HG03378 (cell line): Measurements from ENCODE around the gene FBXO42.

Experiments used
- ATAC-seq: cut with Tn5 transposase; IDR thresholded peaks from one replicate; pipeline ENCODE4 v1.9.1; 2021; ENCODE audit warnings: mild to moderate bottlenecking, moderate library complexity; ENCODE audit not compliant: unreplicated experiment

The FBXO42 gene

GRCh38 chr1:16326833-16327404 lies 25.4 kb downstream of the FBXO42 start:
- no peak for ATAC-seq

GRCh38 chr1:16324456-16324890 lies 27.8 kb downstream of the FBXO42 start:
- ATAC-seq, result no peak

- ATAC-seq, result no peak
These were observed 31.0 kb downstream of the FBXO42 start for GRCh38 chr1:16321176-16321867.

GRCh38 chr1:16318555-16318954 lies 33.7 kb downstream of the FBXO42 start:
- ATAC-seq, result no peak

GRCh38 chr1:16315437-16315836 lies 36.8 kb downstream of the FBXO42 start:
- no peak for ATAC-seq

DNA sequence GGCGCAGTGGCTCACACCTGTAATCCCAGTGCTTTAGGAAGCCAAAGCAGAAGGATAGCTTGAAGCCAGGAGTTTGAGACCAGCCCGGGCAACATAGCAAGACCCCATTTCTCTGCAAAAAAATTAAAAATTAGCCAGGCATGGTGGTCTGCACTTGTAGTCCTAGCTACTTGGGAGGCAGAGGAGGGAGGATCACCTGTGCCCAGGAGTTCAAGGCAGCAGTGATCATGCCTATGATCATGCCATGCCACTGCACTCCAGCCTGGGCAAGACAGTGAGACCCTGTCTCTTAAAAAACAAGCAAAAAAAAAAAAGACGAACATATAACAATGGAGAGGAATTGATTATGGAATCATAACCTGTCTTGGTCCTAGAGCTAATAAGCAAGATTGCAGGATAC lies 45.1 kb downstream of the FBXO42 start:
- ATAC-seq, result no peak

- ATAC-seq, result no peak
These were observed 49.3 kb downstream of the FBXO42 start for GRCh38 chr1:16302709-16303627.

DNA sequence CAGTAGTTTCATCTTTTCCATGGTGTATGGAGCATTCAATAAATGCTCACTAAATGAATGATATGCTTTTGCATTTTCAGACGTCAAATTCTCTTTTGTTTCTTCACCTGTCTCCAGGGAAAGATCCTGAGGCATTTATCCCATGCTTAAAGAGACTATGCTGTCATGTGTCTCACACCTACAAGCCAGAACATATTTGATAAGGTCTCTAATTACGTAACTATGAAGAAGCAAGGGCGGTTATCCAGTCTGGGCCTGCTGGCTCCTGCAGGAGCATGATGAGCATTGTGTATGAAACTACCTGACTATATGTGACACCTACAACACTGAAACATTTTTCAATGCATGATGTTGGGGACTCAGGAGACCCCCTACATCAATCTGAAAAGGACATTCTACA lies 51.8 kb downstream of the FBXO42 start:
- no peak for ATAC-seq

DNA sequence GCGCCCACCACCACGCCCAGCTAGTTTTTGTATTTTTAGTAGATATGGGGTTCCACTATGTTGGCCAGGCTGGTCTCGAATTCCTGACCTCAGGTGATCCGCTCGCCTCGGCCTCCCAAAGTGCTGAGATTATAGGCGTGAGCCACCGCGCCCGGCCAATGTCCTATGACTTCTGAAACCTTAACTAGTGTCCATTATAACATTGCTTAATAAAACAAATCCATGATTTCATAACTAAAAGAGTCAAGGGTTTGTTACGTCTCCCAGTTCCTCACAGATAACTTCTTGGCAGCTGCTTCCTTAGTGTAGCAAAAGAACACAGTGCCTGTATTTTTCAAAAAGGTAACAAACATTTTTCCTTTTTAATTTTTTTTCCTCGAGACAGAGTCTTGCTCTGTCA lies 53.6 kb downstream of the FBXO42 start:
- ATAC-seq, result no peak

DNA sequence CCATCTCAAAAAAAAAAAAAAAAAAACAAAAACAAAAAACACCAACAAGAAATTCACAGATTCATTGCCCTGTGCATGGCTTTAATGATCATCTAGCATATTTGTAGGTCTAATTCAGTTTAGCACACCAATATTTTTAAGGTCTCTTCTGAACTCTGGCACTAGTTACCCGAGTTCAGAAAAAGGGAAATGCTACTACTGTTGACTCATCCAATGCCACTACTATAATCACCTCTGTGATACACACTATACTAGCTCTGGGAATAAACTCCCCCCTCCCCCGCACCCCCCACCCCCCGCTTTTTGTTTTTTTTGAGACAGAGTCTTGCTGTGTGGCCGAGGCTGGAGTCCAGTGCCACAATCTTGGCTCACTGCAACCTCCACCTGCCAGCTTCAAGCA lies 55.6 kb downstream of the FBXO42 start:
- ATAC-seq, result no peak

- ATAC-seq, result no peak
These were observed 57.8 kb downstream of the FBXO42 start for GRCh38 chr1:16294219-16295212.

DNA sequence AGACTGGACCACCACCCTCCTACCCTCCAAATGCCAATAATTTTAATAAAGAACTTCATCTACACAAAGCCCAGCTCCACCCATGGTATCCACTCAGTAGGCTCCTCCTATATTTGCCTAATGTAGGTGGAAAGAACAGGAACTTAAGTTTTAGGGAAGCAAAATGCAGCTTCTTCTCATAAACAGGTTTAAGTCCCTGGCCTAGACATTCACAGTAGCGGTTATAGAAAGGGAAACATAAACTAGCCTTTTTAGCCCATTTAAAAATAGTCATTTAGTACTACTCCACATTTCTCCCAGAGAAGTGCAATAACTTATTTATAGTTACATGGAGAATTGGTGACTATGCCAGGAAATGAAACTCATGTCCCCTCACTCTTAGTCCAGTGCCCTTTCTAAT lies 58.7 kb downstream of the FBXO42 start:
- no peak for ATAC-seq

- ATAC-seq, result no peak
These were observed 59.5 kb downstream of the FBXO42 start for GRCh38 chr1:16292739-16293138.

DNA sequence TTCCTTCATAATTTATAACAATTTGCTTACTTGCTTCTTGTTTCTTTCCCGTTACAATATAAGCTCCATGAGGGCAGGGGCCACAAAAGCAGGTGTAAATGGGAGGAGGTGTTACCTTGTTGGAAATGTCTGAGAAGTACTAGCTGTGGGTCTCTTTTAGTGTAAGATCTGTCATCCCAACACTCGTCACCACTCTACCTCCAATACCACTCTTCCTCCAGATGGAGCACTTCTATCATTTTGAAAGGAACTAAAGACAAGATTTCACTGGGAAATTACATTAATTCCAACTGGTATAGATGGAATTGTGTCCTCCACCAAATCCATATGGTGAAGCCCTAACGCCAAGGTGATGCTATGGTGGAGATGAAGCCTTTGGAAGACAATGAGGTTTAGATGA lies 62.3 kb downstream of the FBXO42 start:
- ATAC-seq, result no peak

- ATAC-seq, result no peak
These were observed 66.2 kb downstream of the FBXO42 start for GRCh38 chr1:16286122-16286521.

GRCh38 chr1:16281765-16282164 lies 70.5 kb downstream of the FBXO42 start:
- no peak for ATAC-seq

GRCh38 chr1:16279186-16279585 lies 73.1 kb downstream of the FBXO42 start:
- ATAC-seq, result no peak

GRCh38 chr1:16276302-16277030 lies 75.8 kb downstream of the FBXO42 start:
- ATAC-seq, result no peak

- no peak for ATAC-seq
These were observed 76.7 kb downstream of the FBXO42 start for GRCh38 chr1:16275591-16275990.

- no peak for ATAC-seq
These were observed 84.5 kb downstream of the FBXO42 start for GRCh38 chr1:16267690-16268180.
